Measurements from ENCODE around the gene ENOX2.
A peak's percentile ranks its signal among the peaks of the same experiment; 100 is the strongest.
"Not testable (repeated sequence)": the region's sequence is repeated elsewhere in the genome, so short reads cannot be mapped to it uniquely, and the experiment has no call there.

The ENOX2 gene

DNA sequence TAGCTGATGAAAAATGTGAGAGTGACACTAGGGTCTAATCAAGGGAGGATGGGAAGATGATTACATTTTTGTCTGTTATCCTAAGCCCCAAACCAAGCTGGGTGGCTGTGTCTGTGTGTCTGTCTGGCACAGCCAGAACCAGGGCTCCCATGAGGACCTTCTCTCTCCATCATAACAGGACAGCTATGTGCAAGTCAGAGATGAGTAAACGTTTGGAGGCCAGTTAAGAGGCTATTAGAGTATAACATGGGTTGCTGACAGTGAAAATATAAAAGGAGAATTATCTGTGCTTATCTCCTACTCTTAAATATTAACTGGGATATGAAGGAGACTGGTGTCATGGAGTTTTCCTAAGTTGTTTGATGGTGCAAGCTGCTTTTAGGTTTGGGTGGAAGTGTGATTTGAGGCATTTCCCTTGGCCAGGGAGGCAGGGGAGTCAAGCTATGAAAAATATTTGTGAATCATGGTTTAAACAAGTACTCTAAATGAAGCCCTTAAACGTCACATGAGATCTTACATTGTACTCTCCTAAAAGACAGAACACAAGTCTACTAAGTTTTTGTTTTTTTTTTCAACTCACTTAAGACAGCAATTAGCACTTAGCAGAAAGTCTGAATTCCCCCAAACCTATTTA, 156.2 kb downstream of the ENOX2 start:
- peak; percentile 26 for DNase-seq (ENCODE audit: low spot score)

DNA sequence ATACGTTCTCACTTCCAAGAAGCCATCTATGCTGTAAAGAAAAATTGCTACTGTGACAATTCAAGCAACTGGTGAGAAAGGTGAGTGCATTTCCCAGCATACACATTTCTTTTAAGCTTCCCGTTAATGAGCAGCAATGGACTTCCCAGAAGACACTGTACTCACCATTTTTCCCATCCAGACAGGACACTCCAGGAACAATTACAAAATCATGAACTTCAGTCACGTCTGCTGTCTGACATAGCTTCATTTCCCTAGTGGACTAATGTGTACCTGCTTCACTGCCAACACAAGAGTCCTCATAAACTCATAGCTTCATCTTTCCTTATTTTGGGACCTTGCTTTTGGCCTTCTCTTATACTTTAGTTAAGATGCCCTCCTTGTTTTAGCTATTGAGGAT, 156.9 kb downstream of the ENOX2 start:
- DNase-seq (ENCODE audit: low spot score): no peak

- no peak for DNase-seq (ENCODE audit: low spot score)
Observed at GRCh38 chrX:130741584-130741983, 161.4 kb downstream of the ENOX2 start.

DNA sequence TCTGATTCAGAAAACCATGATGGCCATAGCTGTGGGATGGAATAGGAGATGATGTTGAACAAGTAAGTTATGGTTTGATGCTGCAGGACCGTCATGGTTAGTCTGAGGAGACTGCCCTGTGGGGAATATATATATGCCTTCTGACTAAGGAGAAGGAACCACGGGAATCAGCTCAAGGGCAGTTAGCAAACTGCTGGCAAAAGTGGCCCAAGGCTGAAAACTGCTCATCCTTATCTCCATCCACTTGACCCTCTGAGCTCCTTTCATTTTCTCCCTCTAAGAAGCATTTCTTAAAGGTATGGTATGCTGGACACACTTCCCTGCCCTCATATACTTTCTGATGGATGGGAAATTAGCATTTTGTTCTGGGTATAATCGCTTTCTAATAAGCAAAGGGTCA, 161.9 kb downstream of the ENOX2 start:
- DNase-seq (ENCODE audit: low spot score): no peak

- no peak for DNase-seq (ENCODE audit: low spot score)
Observed at GRCh38 chrX:130738638-130739195, 164.3 kb downstream of the ENOX2 start.

GRCh38 chrX:130734713-130735112, 168.3 kb downstream of the ENOX2 start:
- no peak for DNase-seq (ENCODE audit: low spot score)

- peak; percentile 17 for DNase-seq (ENCODE audit: low spot score)
Observed at GRCh38 chrX:130728208-130728607, 174.8 kb downstream of the ENOX2 start.

DNA sequence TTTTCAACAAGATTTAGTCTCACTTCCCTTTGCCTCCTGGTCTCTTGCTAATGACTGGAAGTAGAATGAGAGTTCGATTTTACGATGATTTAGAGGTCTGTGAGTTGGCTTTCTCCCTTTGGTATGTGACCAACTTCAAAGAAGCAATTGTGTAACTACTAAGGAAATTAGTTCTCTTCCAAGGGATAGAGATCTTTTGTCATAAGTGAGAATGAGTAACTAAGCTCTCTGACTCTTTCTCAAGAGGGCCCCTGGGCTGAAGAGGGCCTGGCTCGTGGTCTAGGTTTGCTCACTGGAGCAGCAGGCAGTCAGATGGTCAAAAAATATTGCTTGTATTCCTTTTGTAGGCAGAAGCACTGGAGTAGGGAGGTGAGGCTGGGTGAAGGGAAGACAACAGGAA, 176.3 kb downstream of the ENOX2 start:
- peak; percentile 65 for DNase-seq (ENCODE audit: low spot score)

DNA sequence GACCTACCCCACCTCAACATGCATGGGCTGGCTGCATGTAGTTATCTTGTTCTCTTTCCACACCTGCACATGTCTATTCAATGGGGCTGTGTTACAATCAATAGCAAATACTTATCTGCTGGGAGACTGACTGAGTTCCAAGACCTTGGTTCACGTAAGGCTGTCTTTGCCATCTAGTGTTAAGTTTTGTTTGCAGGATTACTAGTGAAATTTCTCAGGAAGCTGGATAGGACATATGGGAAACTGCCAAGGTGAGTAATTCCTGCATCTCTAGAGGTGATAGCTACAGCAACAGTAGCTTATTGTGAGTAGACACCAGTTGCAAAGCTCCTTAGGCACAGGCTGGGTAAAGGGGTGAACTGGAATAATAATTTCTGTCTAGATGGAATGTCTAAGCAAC, 177.5 kb downstream of the ENOX2 start:
- DNase-seq (ENCODE audit: low spot score): no peak

DNA sequence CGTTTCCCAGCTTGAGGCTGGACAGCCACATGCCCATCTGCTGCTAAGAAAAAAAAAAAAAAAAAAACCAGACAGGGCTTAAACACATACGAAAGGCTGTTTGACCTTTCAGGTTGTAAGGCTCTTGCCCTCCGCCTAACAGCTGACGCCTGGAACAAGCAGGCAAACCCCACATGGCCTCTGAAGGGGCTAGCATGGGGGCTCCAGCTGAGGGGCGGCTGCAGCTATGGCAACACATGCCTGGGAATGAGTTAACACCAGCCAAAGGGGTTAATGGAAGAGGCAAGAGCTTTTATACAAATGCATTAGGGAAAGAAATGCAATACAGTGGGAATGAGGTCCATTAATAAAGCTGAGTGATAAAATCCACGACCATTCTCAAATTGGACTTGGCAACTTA, 183.6 kb downstream of the ENOX2 start:
- no peak for DNase-seq (ENCODE audit: low spot score)

GRCh38 chrX:130718137-130718536, 184.9 kb downstream of the ENOX2 start:
- no peak for DNase-seq (ENCODE audit: low spot score)

- DNase-seq (ENCODE audit: low spot score): no peak
Observed at GRCh38 chrX:130716781-130717413, 186.1 kb downstream of the ENOX2 start.

- DNase-seq (ENCODE audit: low spot score): no peak
Observed at GRCh38 chrX:130716346-130716745, 186.7 kb downstream of the ENOX2 start.

DNA sequence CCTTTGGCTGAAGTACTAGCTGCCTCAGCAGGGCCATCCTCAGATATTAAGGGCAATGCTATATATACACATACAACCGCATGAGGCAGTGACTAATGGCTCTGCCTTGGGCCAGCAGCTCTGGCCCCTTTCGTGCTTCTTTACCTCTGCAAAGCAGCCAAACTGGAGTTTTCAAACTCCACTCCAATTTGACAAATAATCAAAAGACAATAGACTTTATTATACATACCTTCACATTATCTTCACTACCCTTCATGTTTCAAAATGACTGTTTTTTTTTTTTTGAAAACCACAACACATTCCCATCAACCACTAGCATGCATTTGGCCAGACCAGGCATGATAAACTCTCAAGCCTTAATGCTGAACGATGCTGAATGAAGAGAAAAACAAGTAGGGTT, 187.7 kb downstream of the ENOX2 start:
- DNase-seq (ENCODE audit: low spot score): peak; percentile 25

- DNase-seq (ENCODE audit: low spot score): no peak
Observed at GRCh38 chrX:130714665-130715064, 188.3 kb downstream of the ENOX2 start.

DNA sequence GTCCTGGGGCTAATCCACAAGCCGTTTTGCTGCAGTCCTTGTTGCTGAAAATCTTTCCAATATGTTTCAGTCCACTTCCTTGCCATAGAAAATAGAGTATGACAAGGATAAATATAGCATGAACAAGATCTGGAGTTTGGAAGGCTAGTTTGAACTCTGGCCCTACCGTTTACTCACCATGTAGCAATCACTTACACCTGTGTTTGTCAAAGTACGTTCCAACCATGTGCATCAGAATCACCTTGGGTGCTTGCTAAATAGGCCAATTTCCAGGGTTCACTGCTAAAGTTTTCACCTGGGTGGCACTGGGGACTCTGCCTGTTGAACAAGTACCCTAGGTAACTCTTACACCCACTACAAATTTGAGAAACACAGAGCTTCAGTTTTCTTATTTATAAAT, 188.9 kb downstream of the ENOX2 start:
- no peak for DNase-seq (ENCODE audit: low spot score)

GRCh38 chrX:130709178-130709577, 193.8 kb downstream of the ENOX2 start:
- not testable (repeated sequence) for DNase-seq (ENCODE audit: low spot score)

DNA sequence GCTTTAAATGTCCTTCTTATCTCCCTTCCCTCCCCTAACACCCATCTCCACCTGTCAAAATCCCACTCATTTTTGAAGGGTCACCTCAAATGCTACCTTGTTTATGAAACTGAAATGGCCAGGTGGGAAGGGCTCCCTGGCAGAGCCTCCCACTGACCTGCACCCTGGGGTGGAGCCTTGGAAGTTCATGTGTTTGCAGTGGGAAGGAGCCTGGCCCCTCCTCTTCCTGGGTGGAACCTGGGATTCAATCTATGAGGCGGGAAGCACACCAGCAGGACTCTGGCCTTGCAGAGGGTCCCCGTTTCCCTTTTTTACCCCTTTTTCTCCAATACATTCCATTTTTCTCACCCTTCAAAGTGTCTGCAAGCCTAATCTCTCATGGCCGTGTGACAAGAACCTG, 197.4 kb downstream of the ENOX2 start:
- DNase-seq (ENCODE audit: low spot score): no peak

DNA sequence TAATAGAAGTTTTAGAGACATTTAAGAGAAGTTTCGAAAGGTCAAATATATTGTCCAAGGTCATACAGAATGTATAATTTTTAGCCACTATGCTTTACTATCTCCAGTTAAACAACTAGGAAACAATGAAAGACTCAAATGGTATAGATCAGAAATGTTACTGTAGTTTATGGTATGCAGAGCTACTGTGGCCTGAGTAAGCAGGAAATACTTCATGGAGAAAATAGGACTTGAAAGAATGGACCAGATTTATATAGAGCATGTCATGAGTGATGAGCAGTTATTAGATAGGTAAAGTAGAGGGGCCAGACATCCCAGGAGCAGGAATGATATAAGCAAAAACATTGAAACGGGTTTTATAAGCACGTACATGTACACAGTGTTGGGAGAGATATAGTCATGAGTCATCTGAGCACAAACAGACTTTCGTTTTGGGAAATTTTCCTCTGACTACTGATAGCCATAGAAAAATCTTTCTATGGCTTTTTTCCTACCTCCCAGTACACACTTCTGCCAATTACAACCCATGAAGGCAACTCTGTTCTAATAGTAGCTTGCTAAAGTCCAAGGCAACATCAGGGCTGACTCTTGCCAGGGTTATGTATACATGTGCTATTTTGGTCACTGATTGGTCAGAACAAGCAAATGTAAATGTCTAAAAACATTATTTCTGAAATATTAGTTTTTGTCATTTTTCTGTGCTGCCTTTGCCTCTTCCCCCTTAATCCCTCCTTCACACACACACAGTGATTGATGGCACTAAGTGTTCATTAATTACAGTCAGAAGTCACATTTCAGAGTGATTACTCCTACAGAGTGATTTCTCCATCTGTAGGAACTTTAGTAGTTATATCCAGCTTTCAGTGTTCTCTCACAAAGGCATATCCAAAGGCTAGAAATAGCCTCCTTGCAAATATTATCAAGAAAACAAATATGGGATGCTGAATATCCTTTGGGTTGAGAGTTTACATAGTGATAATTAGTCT, 198.7 kb downstream of the ENOX2 start:
- DNase-seq (ENCODE audit: low spot score): no peak

- no peak for DNase-seq (ENCODE audit: low spot score)
Observed at GRCh38 chrX:130702867-130703707, 199.9 kb downstream of the ENOX2 start.

DNA sequence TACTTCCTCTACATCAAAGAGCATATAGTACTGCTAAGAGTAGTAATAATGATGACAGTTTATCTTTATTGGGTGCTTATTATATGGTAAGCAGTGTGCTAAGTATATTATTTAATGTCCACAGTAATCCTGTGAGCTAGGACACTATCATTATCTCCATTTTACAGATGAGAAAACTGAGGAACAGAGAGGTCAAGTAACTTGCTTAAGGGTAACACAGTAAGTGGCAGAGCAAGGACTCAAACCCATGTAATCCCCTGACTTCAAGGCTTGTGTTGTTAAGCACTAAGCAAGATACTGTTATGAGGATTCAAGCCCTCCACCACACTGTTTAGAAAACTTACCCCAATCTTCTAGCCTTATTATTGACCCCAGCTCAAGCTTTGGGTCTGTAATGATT, 202.4 kb downstream of the ENOX2 start:
- no peak for DNase-seq (ENCODE audit: low spot score)

DNA sequence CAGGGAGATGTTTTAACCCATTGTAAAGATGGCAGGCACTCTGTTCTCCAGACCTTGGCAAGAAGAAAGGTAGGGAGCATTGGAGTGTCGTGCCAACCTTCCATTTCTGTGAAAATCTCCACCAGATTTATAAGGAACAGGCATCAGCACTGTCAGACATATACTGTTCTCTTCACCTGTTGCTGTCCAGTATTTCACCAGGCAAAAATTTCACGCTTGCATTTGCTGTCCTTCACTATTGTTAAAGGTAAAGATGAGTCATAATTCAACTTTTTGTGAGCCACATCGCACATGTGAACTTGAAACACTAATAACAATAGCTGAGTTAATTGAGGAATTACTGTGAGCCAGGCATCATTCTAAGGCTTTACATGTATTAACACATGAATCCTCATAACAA, 203.4 kb downstream of the ENOX2 start:
- no peak for DNase-seq (ENCODE audit: low spot score)
